K562 (cell line): Measurements from ENCODE around the gene MGAT5. TPM values are rescaled to one million over a fixed set of nuclear protein-coding genes. Genes with fewer than 3 reads are reported as not detected.

Source experiments
- ATAC-seq: fragments of 200-7000 bp; cut with Tn5 transposase; 3 replicates; pipeline ENCODE4 v1.9.1; 2020; ENCODE audit warnings: moderate library complexity
- BruUV-seq: library from RNA; stranded (reverse); fragments of 400-500 nt; replicated peaks from 2 replicates; lab custom pipeline; 2021; lab: Mats Ljungman, UMichigan
- CTCF ChIA-PET: fragments of 300-600 bp; formaldehyde crosslinking; extraction: SDS; loops from one replicate; lab custom pipeline; 2021; ENCODE audit warnings: low intra/inter-chr PET ratio; lab: Yijun Ruan, JAX
- POLR2A ChIA-PET: fragments of 300-600, 350-650 bp; sonication (Branson Sonifier 250); formaldehyde crosslinking; extraction: SDS; loops from one replicate; lab custom pipeline; 2021; ENCODE audit warnings: antibody characterized with exemption, inconsistent platforms; lab: Yijun Ruan, JAX
- DNase-seq, 4 experiments: peaks; one replicate each; pipeline versions ENCODE4 v3.0.0 to v3.0.0-alpha.2; 2011 to 2018; ENCODE audit warnings: low spot score in 3 of 4, mixed read lengths in 3 of 4; ENCODE audit errors: extremely low read depth in 1 of 4
- FAIRE-seq: peaks from 2 replicates; lab custom pipeline; 2011; peaks lifted over from hg19 to GRCh38; lab: Jason Lieb, UNC
- H2AFZ ChIP-seq: 2 replicates; pipeline ENCODE4 v1.6.0; 2011; ENCODE audit warnings: low read depth, low read length, control low read depth, inconsistent platforms
- H3K27ac ChIP-seq: fragments of 200-600 bp; 3 replicates; pipeline ENCODE4 v1.8.0; 2011; ENCODE audit warnings: low read depth, mild to moderate bottlenecking, control low read depth, inconsistent platforms, low read length, moderate library complexity, mixed read lengths; ENCODE audit errors: extremely low read depth
- H3K27me3 ChIP-seq, 2 experiments: fragments of 300-600 bp in 1 of 2; 2 replicates in 1 of 2; 3 replicates in 1 of 2; pipeline versions ENCODE4 v1.6.0 to v1.8.0; 2011; ENCODE audit warnings: inconsistent platforms in 2 of 2, low read length in 2 of 2, mild to moderate bottlenecking in 1 of 2, mixed read lengths in 1 of 2, moderate library complexity in 1 of 2; ENCODE audit not compliant: control insufficient read depth in 2 of 2, insufficient read depth in 2 of 2
- H3K36me3 ChIP-seq: fragments of 300-600 bp; 3 replicates; pipeline ENCODE4 v1.8.0; 2011; ENCODE audit warnings: mild to moderate bottlenecking, low read length, inconsistent platforms; ENCODE audit not compliant: control insufficient read depth, insufficient read depth
- H3K4me1 ChIP-seq, 2 experiments: fragments of 200-600 bp in 1 of 2; replicated peaks in 1 of 2; 2 replicates in 1 of 2; 3 replicates in 1 of 2; pipeline versions ENCODE4 v1.5.1 to v1.8.0; 2011; ENCODE audit warnings: inconsistent platforms in 2 of 2, low read length in 2 of 2, mild to moderate bottlenecking in 1 of 2, mixed read lengths in 1 of 2, moderate library complexity in 1 of 2; ENCODE audit not compliant: control insufficient read depth in 2 of 2, insufficient read depth in 2 of 2
- H3K4me2 ChIP-seq: 2 replicates; pipeline ENCODE4 v1.6.1; 2011; ENCODE audit warnings: low read length, control low read depth, inconsistent platforms, mixed read lengths; ENCODE audit not compliant: insufficient read depth
- H3K4me3 ChIP-seq: fragments of 200-600 bp; sonication (generic), shearing (Covaris generic); 2 replicates; pipeline ENCODE4 v1.5.1; 2016; ENCODE audit warnings: control low read depth, inconsistent platforms
- H3K79me2 ChIP-seq: fragments of 200-600 bp; 3 replicates; pipeline ENCODE4 v1.8.0; 2011; ENCODE audit warnings: low read length, inconsistent platforms; ENCODE audit not compliant: control insufficient read depth, insufficient read depth
- H3K9ac ChIP-seq, 2 experiments: 2 replicates each; pipeline versions ENCODE4 v1.6.0 to v1.6.1; 2011; ENCODE audit warnings: low read depth in 2 of 2, low read length in 2 of 2, control low read depth in 1 of 2, inconsistent platforms in 1 of 2, mild to moderate bottlenecking in 1 of 2, mixed read lengths in 1 of 2; ENCODE audit not compliant: insufficient read depth in 1 of 2
- H3K9me1 ChIP-seq: one replicate; pipeline ENCODE4 v1.6.0; 2011; ENCODE audit warnings: inconsistent platforms, mild to moderate bottlenecking, low read length, moderate library complexity; ENCODE audit not compliant: control insufficient read depth, insufficient read depth
- H3K9me3 ChIP-seq: replicated peaks from 2 replicates; pipeline ENCODE4 v1.5.1; 2011; ENCODE audit warnings: low read depth, low read length, inconsistent platforms; ENCODE audit not compliant: control insufficient read depth, insufficient read depth
- H4K20me1 ChIP-seq: replicated peaks from 2 replicates; pipeline ENCODE4 v1.6.1; 2011; ENCODE audit warnings: low read length, inconsistent platforms, mixed read lengths; ENCODE audit not compliant: control insufficient read depth, insufficient read depth
- BCOR ChIP-seq: fragments of 450-650 bp; IDR thresholded peaks from 2 replicates; pipeline ENCODE4 v1.6.1; 2016
- CHD4 ChIP-seq: fragments of 200-600 bp; sonication (generic); IDR thresholded peaks from 3 replicates; pipeline ENCODE4 v1.6.1; 2012; ENCODE audit warnings: low read depth, mild to moderate bottlenecking, mixed read lengths, low read length, inconsistent platforms; ENCODE audit not compliant: insufficient read depth, insufficient replicate concordance, poor library complexity, severe bottlenecking
- CREB3 ChIP-seq: fragments of 450-650 bp; conservative IDR thresholded peaks from 2 replicates; pipeline ENCODE4 v1.6.1; 2016; ENCODE audit warnings: missing genetic modification characterization, low read depth, mild to moderate bottlenecking, missing compliant biosample characterization, moderate library complexity
- E2F1 ChIP-seq: sonication (generic); formaldehyde crosslinking; IDR thresholded peaks from 2 replicates; pipeline ENCODE4 v1.8.1; 2023; ENCODE audit warnings: mild to moderate bottlenecking, missing genetic modification reagents, moderate library complexity
- HDAC3 ChIP-seq: fragments of 450-650 bp; IDR thresholded peaks from 2 replicates; pipeline ENCODE4 v1.6.1; 2018; ENCODE audit warnings: borderline replicate concordance, mild to moderate bottlenecking, moderate library complexity; ENCODE audit not compliant: partially characterized antibody
- ID3 ChIP-seq, 2 experiments: fragments of 250-450 bp in 1 of 2; fragments of 450-650 bp in 1 of 2; sonication (Bioruptor Pico) in 1 of 2; IDR thresholded peaks; 2 replicates each; pipeline versions ENCODE4 v1.6.1 to v1.8.0; 2016 to 2021; ENCODE audit warnings: mild to moderate bottlenecking in 2 of 2, moderate library complexity in 2 of 2, missing compliant biosample characterization in 1 of 2, missing genetic modification characterization in 1 of 2
- ILF3 ChIP-seq: fragments of 450-650 bp; IDR thresholded peaks from 2 replicates; pipeline ENCODE4 v1.6.1; 2018; ENCODE audit warnings: antibody characterized with exemption, mild to moderate bottlenecking, moderate library complexity, borderline replicate concordance
- NFE2 ChIP-seq: IDR thresholded peaks from 2 replicates; pipeline ENCODE4 v1.6.1; 2014; ENCODE audit warnings: antibody characterized with exemption, low read depth
- PTRF ChIP-seq: fragments of 450-650 bp; IDR thresholded peaks from 2 replicates; pipeline ENCODE4 v1.6.1; 2016; ENCODE audit warnings: mild to moderate bottlenecking, missing genetic modification characterization, missing compliant biosample characterization
- TAF7 ChIP-seq: fragments of 450-650 bp; IDR thresholded peaks from 2 replicates; pipeline ENCODE4 v1.6.1; 2016; ENCODE audit warnings: missing genetic modification characterization, missing compliant biosample characterization
- USF1 ChIP-seq: sonication (generic); formaldehyde crosslinking; IDR thresholded peaks from 2 replicates; pipeline ENCODE4 v1.9.0; 2022; ENCODE audit warnings: mild to moderate bottlenecking, missing genetic modification reagents
- WGBS: fragments of 100-300 bp; shearing (Covaris generic); methylation state at CpG from one replicate; pipeline ENCODE4 v1.1.6; 2016; ENCODE audit warnings: low coverage, mixed read lengths; ENCODE audit not compliant: insufficient coverage; ENCODE audit errors: missing lambda C conversion rate; 5-methylcytosine and 5-hydroxymethylcytosine counted together
- in situ Hi-C: fragments of 300-500 bp; cut with MboI; formaldehyde crosslinking; loops from 4 replicates; pipeline ENCODE4 v1.15.0; 2018; ENCODE audit warnings: inconsistent platforms, mixed read lengths
- intact Hi-C: fragments of 100-400 bp; cut with micrococcal nuclease; formaldehyde crosslinking; loops from 2 replicates; pipeline ENCODE4 v1.14.2; 2022
- polyA plus RNA-seq, 8 experiments: library from polyadenylated mRNA; depleted of rRNA in 4 of 8; stranded (reverse) in 5 of 8; unstranded in 3 of 8; fragments of >200 nt; fragmentation: Nextera tagmentation in 2 of 8; fragmentation: Illumina TruSeq in 1 of 8; extraction: Ambion mirVana in 2 of 8; extraction: Trizol in 1 of 8; gene quantifications; 2 replicates each; pipeline versions ENCODE4 v1.2.1 to v1.2.3, GENCODE V29; 2011 to 2014; ENCODE audit warnings: inconsistent platforms in 1 of 8, missing spikeins in 1 of 8
- total RNA-seq, 7 experiments: library from RNA; depleted of rRNA in 6 of 7; stranded (reverse); fragments of >200 nt in 6 of 7; fragmentation: Illumina TruSeq in 2 of 7; extraction: Trizol in 2 of 7; gene quantifications; 2 replicates each; pipeline versions ENCODE4 v1.2.1 to v1.2.3, GENCODE V29; 2011 to 2021; ENCODE audit warnings: low replicate concordance in 1 of 7

The MGAT5 gene
- total and polyA plus RNA-seq, 9 of the 15 experiments (the other 6 are each of a cell fraction or from before 2014, with no cell fraction given), result 1.6 to 18.6 (median 11.1) TPM

GRCh38 chr2:134406311-134406710 lies 152.4 kb downstream of the MGAT5 start (continued):
- no peak for TF ChIP-seq PTRF (tag)
- no peak for TF ChIP-seq E2F1 (CRISPR knock-in tag)
- TF ChIP-seq ILF3, result no peak
- TF ChIP-seq ID3 (CRISPR knock-in tag; IDR thresholded peaks at IDR 0.05), result no peak
- TF ChIP-seq ID3 (tag; IDR thresholded peaks at IDR 0.05), result no peak
- no peak for TF ChIP-seq HDAC3
- no peak for TF ChIP-seq CHD4
- TF ChIP-seq, all 486 proteins: peak for 0

GRCh38 chr2:134406736-134407135 lies 152.9 kb downstream of the MGAT5 start:
- POLR2A ChIA-PET, result no interaction called here
- WGBS, result 59% methylated on average over 3 of the region's 3 CpGs
- intact Hi-C loops, result no loop called here

More at GRCh38 chr2:134406736-134407135, 152.9 kb downstream of the MGAT5 start:
- Histone ChIP-seq H3K9me1 (no peaks in the 10 kb centered on the region), H3K27ac (no peak overlapping the region), H2AFZ (no peak overlapping the region), H3K79me2 (no peaks in the 10 kb centered on the region), H3K4me1 (no peaks in the 10 kb centered on the region; a peak in 1 of 5 replicates), H3K9me3 (no peaks in the 10 kb centered on the region), H3K27me3 (no peaks in the 10 kb centered on the region), H3K36me3 (no peaks in the 10 kb centered on the region), H3K4me3 (no peak overlapping the region), H4K20me1 (no peaks in the 10 kb centered on the region), H3K4me2 (no peak overlapping the region), H3K9ac (no peak overlapping the region)
- FAIRE-seq, result no peak
- no peak for ATAC-seq
- no peak for DNase-seq
- BruUV-seq, result no TSS peak
- CTCF ChIA-PET, result no interaction called here
- TF ChIP-seq BCOR (no peak), USF1 (CRISPR knock-in tag) (no peak), TAF7 (tag) (no peak), NFE2 (no peak), CREB3 (tag) (no peak)
- in situ Hi-C loops, result loop anchor here (25.0 kb wide), 2 partner anchors 294 to 519 kb away; no protein-coding TSS in a partner anchor
